Glutamatergic neuron (in vitro differentiated cells): ENCODE results near the gene ATXN1L. TPM values are rescaled to one million over a fixed set of nuclear protein-coding genes. Genes with fewer than 3 reads are reported as not detected.

Source experiments
- DNase-seq: peaks from one replicate; pipeline ENCODE4 v3.0.0; 2022
- H3K27ac Mint-ChIP-seq: one replicate; pipeline ENCODE4 v1.8.0; 2020; ENCODE audit warnings: mild to moderate bottlenecking, mixed read lengths, inconsistent platforms; ENCODE audit not compliant: unreplicated experiment
- H3K27me3 Mint-ChIP-seq: one replicate; pipeline ENCODE4 v1.8.0; 2020; ENCODE audit warnings: mild to moderate bottlenecking, moderate library complexity, mixed read lengths, inconsistent platforms; ENCODE audit not compliant: unreplicated experiment
- H3K36me3 Mint-ChIP-seq: one replicate; pipeline ENCODE4 v1.8.0; 2020; ENCODE audit warnings: mild to moderate bottlenecking, mixed read lengths, inconsistent platforms; ENCODE audit not compliant: unreplicated experiment
- H3K4me1 Mint-ChIP-seq: one replicate; pipeline ENCODE4 v1.8.0; 2020; ENCODE audit warnings: mild to moderate bottlenecking, low read depth, mixed read lengths, inconsistent platforms; ENCODE audit not compliant: unreplicated experiment
- H3K4me3 Mint-ChIP-seq: one replicate; pipeline ENCODE4 v1.8.0; 2020; ENCODE audit warnings: mild to moderate bottlenecking, mixed read lengths, inconsistent platforms; ENCODE audit not compliant: unreplicated experiment
- H3K9me3 Mint-ChIP-seq: one replicate; pipeline ENCODE4 v1.8.0; 2020; ENCODE audit warnings: mild to moderate bottlenecking, moderate library complexity, mixed read lengths, inconsistent platforms; ENCODE audit not compliant: unreplicated experiment
- CTCF ChIP-seq: fragments of 200-600 bp; sonication (generic); IDR thresholded peaks from one replicate; pipeline ENCODE4 v1.5.0; 2021; ENCODE audit not compliant: partially characterized antibody, unreplicated experiment
- total RNA-seq: library from RNA; stranded (reverse); fragmentation: NEBNext Ultra II Directional; extraction: Animal tissue kit (Norgen Biotek cat#: 25700); gene quantifications from one replicate; pipeline ENCODE4 v1.2.1, GENCODE V29; 2021; ENCODE audit not compliant: unreplicated experiment

ATXN1L gene
- total RNA-seq, 1 donor from 2014 or later: 27.6 TPM

- no peaks in the 10 kb centered on the region for H3K36me3 Mint-ChIP-seq
- no peak for DNase-seq
- no peak overlapping the region for H3K4me3 Mint-ChIP-seq
- no peak for TF ChIP-seq CTCF
- H3K27ac Mint-ChIP-seq: no peak overlapping the region
- H3K9me3 Mint-ChIP-seq: no peaks in the 10 kb centered on the region
- no peaks in the 10 kb centered on the region for H3K27me3 Mint-ChIP-seq
- no peaks in the 10 kb centered on the region for H3K4me1 Mint-ChIP-seq
Measured at GRCh38 chr16:71853413-71853812, 7.6 kb downstream of the ATXN1L start.

GRCh38 chr16:71854369-71854948 is 8.7 kb downstream of the ATXN1L start:
- no peak for DNase-seq
- Mint-ChIP-seq H3K36me3 (no peaks in the 10 kb centered on the region), H3K27ac (no peak overlapping the region), H3K9me3 (no peaks in the 10 kb centered on the region), H3K4me3 (no peak overlapping the region), H3K27me3 (peaks cover 2% of the 10 kb centered on the region), H3K4me1 (no peaks in the 10 kb centered on the region)
- no peak for TF ChIP-seq CTCF

DNA sequence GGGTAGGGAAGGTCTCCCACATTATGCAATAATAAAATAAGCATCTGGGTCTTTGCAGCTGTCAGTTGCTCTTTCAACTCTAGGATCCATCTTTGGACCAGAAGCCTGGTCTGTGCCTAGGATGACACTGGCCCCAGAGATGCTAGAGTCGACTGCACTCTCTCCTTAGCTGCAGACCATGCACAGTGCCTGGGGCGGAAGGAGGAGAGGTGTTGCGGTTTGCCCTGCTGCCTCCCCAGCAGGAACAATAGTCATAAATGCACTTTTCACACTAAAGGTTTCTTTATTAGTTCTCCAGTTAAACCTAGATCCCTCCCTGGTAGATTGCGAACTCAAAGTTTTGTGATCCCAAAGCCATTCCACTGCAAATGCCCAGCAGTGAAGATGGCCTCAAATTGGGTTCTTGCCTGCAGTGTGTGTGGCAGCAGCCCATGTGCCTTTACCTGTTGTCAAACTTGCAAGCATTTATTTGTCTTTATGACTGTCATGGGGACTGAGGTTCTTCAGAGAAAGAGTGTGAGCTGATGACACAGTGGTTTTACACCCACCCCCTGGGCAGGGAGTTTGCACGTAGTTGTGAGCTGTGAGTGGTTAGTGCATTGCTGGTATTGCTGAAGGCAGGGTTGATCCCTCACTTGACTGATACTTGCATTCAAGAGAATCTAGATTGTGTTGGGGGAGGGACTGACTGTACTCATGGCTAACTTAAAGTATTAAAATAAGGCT is 10.3 kb downstream of the ATXN1L start:
- peaks cover 4% of the 10 kb centered on the region for H3K27me3 Mint-ChIP-seq
- H3K4me3 Mint-ChIP-seq: no peak overlapping the region
- no peak for DNase-seq
- H3K9me3 Mint-ChIP-seq: no peaks in the 10 kb centered on the region
- H3K27ac Mint-ChIP-seq: no peak overlapping the region
- H3K4me1 Mint-ChIP-seq: no peaks in the 10 kb centered on the region
- no peak for TF ChIP-seq CTCF
- no peaks in the 10 kb centered on the region for H3K36me3 Mint-ChIP-seq

GRCh38 chr16:71859762-71860521 is 14.2 kb downstream of the ATXN1L start:
- H3K4me1 Mint-ChIP-seq: no peaks in the 10 kb centered on the region
- H3K27ac Mint-ChIP-seq: no peak overlapping the region
- no peaks in the 10 kb centered on the region for H3K9me3 Mint-ChIP-seq
- no peaks in the 10 kb centered on the region for H3K36me3 Mint-ChIP-seq
- peaks cover 4% of the 10 kb centered on the region for H3K27me3 Mint-ChIP-seq
- no peak overlapping the region for H3K4me3 Mint-ChIP-seq
- TF ChIP-seq CTCF: no peak
- no peak for DNase-seq

DNA sequence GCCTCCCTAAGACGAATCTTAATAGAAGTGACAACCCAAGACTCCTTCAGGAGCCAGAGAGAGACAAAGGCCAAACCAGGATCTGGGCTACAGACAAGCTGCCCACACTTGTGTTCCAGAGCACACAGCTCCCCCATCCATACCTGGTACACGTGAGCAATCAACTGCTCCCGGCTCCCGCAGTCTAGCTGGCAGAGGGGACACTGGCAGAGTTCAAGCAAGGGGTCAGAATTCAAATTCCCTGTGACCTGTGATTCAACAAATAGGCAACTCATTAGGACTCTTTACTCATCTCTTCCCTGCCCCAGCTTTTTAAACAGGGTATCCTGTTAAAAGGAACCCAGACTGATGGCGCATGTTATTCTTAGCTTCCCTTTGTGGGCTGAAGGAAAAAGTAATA is 18.2 kb downstream of the ATXN1L start:
- no peak for DNase-seq
- H3K27me3 Mint-ChIP-seq: peaks cover 4% of the 10 kb centered on the region
- no peaks in the 10 kb centered on the region for H3K9me3 Mint-ChIP-seq
- H3K36me3 Mint-ChIP-seq: peaks cover 5% of the 10 kb centered on the region
- no peak overlapping the region for H3K27ac Mint-ChIP-seq
- no peak for TF ChIP-seq CTCF
- no peaks in the 10 kb centered on the region for H3K4me1 Mint-ChIP-seq
- no peak overlapping the region for H3K4me3 Mint-ChIP-seq
